Measurements from ENCODE around the gene DDX10. TPM values are rescaled to one million over a fixed set of nuclear protein-coding genes. Genes with fewer than 3 reads are reported as not detected.

Gene DDX10
- total and polyA plus RNA-seq, 7 donors = 10.0 to 18.0 (median 11.4) TPM

DNA sequence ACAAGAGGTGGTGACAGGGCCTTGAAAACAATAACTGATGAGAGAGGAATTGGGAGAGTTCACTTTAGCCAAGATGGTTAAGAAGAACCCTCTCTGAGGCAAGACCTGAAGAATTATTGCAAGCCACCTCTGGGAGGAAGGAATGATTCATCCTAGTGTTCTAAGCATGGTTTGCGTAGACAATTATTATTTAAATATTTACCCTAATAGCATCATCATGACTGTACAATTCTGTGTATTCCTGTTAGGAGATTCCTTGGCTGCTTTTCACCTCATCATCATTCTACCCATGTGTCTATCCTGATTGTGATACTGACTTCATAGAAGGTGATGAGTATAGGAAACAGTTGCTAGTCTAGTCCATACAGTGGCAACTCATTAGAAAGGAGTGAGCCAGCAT is 264.4 kb downstream of the DDX10 start:
- no peaks in the 10 kb centered on the region for H3K36me3 ChIP-seq (ENCODE audit: insufficient read depth in 1 of 2, low read depth in 1 of 2)
- DNase-seq (no peak), ATAC-seq (no peak)
- no peaks in the 10 kb centered on the region for H3K27me3 ChIP-seq (ENCODE audit: insufficient read depth in 3 of 3, low read length in 2 of 3)
- H3K4me3 ChIP-seq = no peak overlapping the region
- TF ChIP-seq, protein P1, sequence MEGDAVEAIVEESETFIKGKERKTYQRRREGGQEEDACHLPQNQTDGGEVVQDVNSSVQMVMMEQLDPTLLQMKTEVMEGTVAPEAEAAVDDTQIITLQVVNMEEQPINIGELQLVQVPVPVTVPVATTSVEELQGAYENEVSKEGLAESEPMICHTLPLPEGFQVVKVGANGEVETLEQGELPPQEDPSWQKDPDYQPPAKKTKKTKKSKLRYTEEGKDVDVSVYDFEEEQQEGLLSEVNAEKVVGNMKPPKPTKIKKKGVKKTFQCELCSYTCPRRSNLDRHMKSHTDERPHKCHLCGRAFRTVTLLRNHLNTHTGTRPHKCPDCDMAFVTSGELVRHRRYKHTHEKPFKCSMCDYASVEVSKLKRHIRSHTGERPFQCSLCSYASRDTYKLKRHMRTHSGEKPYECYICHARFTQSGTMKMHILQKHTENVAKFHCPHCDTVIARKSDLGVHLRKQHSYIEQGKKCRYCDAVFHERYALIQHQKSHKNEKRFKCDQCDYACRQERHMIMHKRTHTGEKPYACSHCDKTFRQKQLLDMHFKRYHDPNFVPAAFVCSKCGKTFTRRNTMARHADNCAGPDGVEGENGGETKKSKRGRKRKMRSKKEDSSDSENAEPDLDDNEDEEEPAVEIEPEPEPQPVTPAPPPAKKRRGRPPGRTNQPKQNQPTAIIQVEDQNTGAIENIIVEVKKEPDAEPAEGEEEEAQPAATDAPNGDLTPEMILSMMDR (IDR thresholded peaks at IDR 0.05) = no peak
- 92 to 96% (median 95%) methylated on average over 1 of the region's 1 CpG for WGBS, 3 donors
- H3K27ac ChIP-seq = no peak overlapping the region
- H3K4me1 ChIP-seq = peaks cover 9% of the 10 kb centered on the region
- no peaks in the 10 kb centered on the region for H3K9me3 ChIP-seq
- intact Hi-C loops (cut with DNase I) = no loop called here

DNA sequence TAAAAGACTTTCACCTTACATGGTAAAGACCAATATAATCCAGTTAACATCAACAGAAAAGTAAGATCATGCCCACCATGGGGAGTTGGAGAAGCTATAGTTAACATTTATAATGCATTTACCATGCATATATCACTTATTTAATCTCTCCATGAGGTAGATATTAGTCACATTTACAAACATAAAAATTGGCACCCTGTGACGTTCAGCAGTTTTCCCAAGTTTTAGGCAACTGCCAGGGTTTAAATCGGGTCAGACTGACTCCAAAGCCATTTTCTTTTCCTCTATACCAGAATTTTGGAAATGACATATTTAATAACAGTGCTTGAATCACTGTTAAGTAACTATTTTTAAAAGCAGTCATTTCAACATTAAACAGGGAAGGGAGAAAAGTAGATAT is 266.3 kb downstream of the DDX10 start:
- Histone ChIP-seq H3K4me1 (peaks cover 9% of the 10 kb centered on the region), H3K9me3 (no peaks in the 10 kb centered on the region), H3K36me3 (ENCODE audit: insufficient read depth in 1 of 2, low read depth in 1 of 2) (no peaks in the 10 kb centered on the region), H3K4me3 (no peak overlapping the region), H3K27ac (no peak overlapping the region), H3K27me3 (ENCODE audit: insufficient read depth in 3 of 3, low read length in 2 of 3) (no peaks in the 10 kb centered on the region)
- ATAC-seq (no peak), DNase-seq (no peak)
- TF ChIP-seq, protein P1 (IDR thresholded peaks at IDR 0.05) = no peak
- intact Hi-C loops (cut with DNase I) = no loop called here
- 79 to 90% (median 80%) methylated on average over 2 of the region's 2 CpGs for WGBS, 3 donors

DNA sequence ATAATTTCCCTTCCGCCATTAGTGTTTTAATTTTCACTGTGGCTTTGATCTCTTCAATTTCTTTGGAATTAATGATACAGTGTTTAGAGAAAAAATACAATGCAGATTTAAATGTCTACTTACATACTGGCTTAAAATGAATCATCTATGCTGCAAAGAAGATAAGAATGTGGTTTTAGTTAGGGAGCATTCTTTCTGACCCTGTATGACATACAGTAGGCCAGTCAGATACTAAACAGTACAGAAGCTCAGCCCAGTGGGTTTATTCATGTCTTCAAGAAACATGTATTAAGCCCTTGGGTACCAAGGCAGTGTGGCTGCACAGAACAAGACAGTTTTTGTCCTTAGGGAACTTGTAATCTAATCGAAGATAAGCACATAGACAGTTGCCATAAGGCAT is 268.8 kb downstream of the DDX10 start:
- Histone ChIP-seq H3K9me3 (no peaks in the 10 kb centered on the region), H3K27me3 (ENCODE audit: insufficient read depth in 3 of 3, low read length in 2 of 3) (no peaks in the 10 kb centered on the region), H3K4me3 (no peak overlapping the region), H3K36me3 (ENCODE audit: insufficient read depth in 1 of 2, low read depth in 1 of 2) (no peaks in the 10 kb centered on the region), H3K27ac (no peak overlapping the region), H3K4me1 (no peaks in the 10 kb centered on the region)
- DNase-seq (no peak), ATAC-seq (no peak)
- TF ChIP-seq, protein P1 (IDR thresholded peaks at IDR 0.05) = no peak
- WGBS, 3 donors = 93 to 97% (median 94%) methylated on average over 2 of the region's 2 CpGs
- intact Hi-C loops (cut with DNase I) = no loop called here

DNA sequence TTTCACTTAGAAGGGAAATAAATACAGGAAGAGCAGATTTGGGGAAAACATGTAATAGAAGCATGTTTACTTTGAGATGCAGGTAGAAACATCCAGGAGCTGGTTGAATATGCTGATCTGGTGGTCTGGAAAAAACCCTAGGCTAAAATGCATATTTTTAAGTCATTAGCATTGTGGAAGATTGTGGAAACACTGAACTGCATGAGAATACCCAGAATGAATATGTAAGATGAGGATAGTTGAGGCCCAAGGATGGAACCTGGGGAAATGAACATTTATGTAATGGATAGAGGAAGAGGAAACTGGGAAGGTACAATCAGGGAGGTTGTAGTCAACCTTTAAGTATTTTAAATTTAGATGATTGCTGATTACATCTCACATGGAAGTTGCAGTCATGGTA is 269.4 kb downstream of the DDX10 start:
- ATAC-seq = no peak
- Histone ChIP-seq H3K36me3 (ENCODE audit: insufficient read depth in 1 of 2, low read depth in 1 of 2) (no peaks in the 10 kb centered on the region), H3K9me3 (no peaks in the 10 kb centered on the region), H3K4me3 (no peak overlapping the region), H3K4me1 (no peaks in the 10 kb centered on the region), H3K27me3 (ENCODE audit: insufficient read depth in 3 of 3, low read length in 2 of 3) (no peaks in the 10 kb centered on the region), H3K27ac (no peak overlapping the region)
- intact Hi-C loops (cut with DNase I) = no loop called here
- DNase-seq = no peak
- TF ChIP-seq, protein P1 (IDR thresholded peaks at IDR 0.05) = no peak

DNA sequence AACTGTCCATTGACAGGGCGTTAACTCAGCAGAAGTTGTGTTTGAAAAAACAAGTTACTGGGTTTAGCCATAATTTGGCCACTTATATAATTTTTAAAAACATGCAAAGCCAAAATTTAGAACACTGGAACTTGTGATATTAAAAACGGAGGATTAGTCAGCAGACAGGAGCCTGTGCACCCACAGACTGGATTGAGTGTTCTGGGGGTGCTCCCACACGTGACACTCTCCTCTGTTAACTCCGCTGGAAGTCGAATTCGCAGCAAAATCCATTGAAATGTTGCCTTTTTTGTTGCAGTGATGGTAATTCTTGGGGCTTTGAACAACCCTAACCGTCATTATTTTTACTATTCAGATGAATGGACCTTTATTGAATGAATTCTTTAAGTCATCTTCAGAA is 269.8 kb downstream of the DDX10 start:
- intact Hi-C loops (cut with DNase I) = no loop called here

More for the DNA sequence above, 269.8 kb downstream of the DDX10 start:
- DNase-seq (no peak), ATAC-seq (no peak)
- TF ChIP-seq, protein P1 (IDR thresholded peaks at IDR 0.05) = no peak
- no peak overlapping the region for H3K4me3 ChIP-seq
- H3K27me3 ChIP-seq (ENCODE audit: insufficient read depth in 3 of 3, low read length in 2 of 3) = no peaks in the 10 kb centered on the region
- no peaks in the 10 kb centered on the region for H3K36me3 ChIP-seq (ENCODE audit: insufficient read depth in 1 of 2, low read depth in 1 of 2)
- H3K4me1 ChIP-seq = no peaks in the 10 kb centered on the region
- no peak overlapping the region for H3K27ac ChIP-seq
- WGBS, 3 donors = 95 to 97% (median 95%) methylated on average over 7 of the region's 7 CpGs
- H3K9me3 ChIP-seq = no peaks in the 10 kb centered on the region

Measured in psoas muscle (tissue), 8 donors.